Activated CD4-positive, CD25-positive, alpha-beta regulatory T cell treated with anti-CD3 and anti-CD28 coated beads, Interleukin-2, amount 50 U/mL, for 16 hours (primary cell): ENCODE data around the gene ZNF222.

Source experiments
- DNase-seq: peaks from one replicate; pipeline ENCODE4 v3.0.0-alpha.2; 2020; ENCODE audit warnings: low read depth, low spot score

ZNF222 gene

DNA sequence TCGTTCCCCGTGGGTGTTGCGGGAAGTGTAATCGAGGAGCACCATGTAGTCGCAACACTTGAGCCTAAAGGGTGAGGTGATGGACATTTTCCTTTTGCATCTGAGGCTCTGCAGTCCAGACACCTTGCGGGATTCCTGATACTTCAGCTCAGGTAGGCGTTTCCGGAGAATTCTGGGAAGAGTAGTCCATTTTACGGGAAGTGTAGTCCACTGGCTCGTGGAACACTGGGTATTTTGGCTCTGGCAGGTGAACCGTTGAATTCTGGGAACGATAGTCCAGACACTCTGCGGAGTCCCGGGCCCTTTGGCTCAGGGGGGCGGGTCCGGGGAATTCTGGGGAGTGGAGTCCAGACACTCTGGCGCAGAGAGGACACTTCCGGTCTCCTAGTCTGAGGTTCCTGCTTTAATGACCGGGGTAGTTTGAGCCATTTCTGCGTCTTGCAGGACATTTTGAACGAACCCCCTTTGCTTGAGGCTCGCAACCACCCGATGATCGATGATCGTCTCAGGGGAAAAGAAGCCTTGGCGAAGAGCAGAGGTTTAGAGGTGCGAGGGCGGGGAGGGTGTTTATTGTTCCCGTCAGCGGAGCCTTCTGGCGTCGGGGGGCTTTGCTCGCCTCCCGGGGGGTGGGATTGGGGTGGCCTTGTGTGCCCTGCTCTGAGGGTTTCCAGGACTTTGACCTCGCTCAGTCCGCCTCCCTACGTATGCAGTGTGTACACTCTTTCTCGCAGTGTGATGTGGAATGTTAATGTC lies 26.6 kb downstream of the ZNF222 start, which contains the start of gene ZNF223:
Gene ZNF223, plus strand, starts transcription at position 387 of the 753 bp plus-strand sequence. CDS start 3,141 bp downstream, outside the sequence.
- DNase-seq, result peak; percentile 24

DNA sequence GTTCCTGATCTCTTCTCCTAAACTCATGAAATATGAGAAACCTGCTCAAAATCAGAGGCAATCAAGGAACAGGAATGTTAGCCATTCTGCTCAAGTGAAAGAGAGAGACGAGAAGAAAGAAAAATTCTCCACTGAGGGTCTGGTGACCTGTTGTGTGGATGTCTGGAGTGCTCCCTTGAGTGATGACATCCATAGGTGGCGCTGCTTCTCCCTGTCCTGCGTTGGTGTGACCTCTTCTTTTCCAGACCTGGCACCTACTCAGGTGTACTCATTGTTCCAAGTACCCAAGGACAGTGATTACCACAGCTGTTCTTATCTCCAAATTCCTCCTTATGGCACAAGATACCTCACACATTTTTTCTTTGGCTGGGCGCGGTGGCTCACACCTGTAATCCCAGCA lies 30.7 kb downstream of the ZNF222 start:
- DNase-seq, result no peak

DNA sequence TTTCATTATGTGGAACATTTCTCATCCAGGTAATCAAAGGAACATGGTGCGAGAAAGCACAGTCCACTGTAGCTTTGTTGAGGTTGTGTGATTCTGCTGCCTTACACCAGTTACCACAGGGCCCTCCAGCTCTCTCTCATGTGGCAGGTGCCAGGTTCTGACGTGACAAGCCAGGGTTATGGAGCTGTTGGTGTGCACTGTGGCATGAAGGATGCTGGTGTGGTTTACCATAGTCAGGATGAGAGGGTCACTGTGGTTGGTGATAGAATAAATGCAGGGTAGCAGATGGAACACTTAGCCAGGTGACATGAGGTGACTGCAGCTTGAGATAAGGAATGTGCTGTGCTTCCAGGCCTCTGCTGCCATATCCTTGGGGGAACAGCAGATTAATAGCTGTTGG lies 34.0 kb downstream of the ZNF222 start:
- DNase-seq, result no peak

DNA sequence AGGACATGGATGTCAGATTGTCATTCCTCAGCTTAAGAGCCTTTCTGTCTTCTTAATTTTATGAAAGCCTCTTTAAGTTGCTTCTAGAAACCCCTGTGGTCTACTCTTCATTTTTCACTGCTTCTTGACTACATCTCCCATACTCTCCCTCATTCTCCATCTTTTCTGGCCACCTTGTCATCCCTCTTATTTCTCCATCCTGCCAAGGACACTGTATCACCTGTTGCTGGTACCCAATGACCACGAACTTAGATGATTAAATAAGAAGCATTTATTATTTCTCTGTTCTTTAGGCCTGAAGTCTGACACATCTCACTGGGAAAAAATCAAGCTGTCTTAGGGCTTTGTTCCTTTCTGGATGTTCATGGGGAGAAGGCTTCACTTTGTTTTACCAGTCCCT lies 35.9 kb downstream of the ZNF222 start:
- no peak for DNase-seq

DNA sequence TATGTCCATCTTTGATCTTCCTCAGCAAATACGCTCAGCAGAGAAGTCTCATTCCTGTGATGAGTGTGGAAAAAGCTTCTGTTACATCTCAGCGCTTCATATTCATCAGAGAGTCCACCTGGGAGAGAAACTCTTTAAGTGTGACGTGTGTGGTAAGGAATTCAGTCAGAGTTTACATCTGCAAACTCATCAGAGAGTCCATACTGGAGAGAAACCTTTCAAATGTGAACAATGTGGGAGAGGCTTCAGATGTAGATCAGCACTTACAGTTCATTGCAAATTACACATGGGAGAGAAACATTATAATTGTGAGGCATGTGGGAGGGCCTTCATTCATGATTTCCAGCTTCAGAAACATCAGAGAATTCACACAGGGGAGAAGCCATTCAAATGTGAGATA lies 41.1 kb downstream of the ZNF222 start:
- no peak for DNase-seq

DNA sequence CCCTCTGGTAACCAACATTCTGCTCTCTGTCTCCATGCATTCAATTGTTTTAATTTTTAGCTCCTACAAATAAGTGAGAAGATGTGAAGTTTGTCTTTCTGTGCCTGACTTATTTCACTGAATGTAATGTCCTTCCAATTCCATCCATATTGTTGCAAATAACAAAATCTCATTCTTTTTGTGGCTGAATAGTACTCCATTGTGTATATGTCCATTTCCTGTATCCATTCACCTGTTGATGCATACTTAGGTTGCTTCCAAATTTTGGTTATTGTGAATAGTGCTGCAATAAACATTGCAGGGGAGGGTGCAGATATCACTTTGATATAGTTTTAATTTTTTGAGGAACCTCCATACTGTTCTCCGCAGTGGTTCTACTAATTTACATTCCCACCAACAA lies 44.2 kb downstream of the ZNF222 start:
- no peak for DNase-seq

DNA sequence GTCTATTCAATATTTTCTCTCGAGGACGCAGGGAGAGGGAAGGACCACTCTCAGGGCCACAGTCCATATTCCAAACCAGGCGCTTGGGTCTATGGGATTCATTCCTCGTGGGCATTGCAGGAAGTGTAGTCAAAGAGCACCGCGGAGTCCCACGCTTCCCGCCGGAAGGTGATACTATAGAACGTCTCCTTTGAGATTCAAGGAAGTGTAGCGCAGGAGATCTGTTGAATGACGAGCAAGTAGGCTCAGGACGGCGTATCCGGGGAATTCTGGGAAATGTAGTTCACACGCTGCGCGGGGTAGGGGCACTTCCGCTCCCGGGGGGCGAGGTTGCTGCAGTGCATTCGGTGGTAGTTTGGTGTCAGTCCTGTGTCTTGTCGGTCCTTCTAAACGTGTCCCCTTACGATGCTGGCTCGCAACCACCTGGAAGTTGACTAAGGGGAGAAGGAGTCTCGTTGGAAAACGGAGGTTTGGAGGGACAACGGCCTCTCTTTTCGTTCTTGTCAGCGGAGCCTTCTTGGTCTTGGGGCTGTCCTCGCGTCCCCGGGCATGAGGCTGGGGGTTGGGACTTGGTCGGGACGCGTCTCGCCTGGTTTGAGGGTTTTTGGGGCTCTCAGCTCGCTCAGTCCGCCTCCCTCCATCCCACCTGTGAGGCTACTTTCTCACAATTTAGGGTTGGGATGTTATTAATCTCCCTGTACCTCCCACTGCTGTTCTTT lies 46.8 kb downstream of the ZNF222 start, which contains the start of gene ZNF284:
Gene ZNF284, plus strand, starts transcription at position 336 of the 719 bp plus-strand sequence. CDS start 4,231 bp downstream, outside the sequence.
- peak; percentile 62 for DNase-seq

DNA sequence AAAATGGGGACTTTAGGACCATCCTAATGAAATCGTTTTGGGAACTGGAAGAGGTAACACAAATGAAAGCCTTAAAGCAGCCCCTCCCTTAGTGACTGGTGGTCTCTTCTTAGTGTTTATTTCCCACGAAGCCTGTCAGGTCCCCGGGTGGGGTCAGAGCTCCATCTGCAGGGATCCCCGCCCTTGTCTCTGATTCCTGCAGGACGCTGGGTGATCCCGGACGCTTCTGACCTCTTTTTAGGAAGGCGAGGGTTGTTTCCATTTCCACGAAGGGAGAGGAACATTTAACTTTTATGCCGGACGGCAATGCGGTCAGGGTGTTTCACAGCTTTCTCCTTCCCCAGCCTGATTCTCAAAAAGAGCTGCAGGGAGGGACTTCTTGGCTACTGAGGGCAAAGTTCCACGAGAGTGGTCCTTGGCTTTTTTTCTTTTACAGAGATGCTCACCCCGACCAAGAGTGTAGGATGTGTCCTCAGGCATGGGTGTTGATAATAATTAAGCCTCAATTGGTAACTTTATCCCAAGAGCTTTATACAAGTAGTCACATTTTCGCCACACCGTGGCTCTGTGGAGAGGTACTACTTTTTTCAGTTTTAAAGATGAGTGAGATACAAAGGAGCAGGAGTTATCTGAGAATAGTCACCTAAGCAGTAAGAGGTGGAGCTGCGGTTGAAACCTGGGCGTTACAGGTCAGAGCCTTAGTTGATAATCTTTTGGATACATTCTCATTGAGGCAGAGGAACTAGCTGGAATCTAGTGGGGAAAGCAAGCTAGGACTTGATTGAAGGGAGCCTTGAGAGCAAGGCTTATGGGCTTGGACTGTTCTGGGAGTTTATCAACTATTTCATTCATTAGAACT lies 47.6 kb downstream of the ZNF222 start:
- DNase-seq, result no peak

DNA sequence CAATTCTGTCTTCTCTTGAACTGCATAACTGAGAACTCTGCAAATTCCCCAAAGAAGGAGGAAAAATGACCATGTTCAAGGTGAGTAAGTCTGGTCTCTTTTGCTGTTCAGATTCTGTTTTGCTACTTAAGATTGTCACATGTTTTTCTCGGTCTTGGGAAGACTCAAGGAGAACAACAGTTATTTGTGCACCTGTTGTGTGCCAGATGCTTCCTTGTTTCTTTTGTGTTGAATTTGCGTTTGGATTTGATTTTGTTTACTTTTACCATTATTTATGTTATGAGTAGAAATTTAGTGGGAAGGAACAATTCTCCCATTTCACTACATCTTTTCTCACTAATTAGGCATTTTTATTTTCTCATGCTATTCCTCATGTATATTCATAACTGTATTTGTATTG lies 51.1 kb downstream of the ZNF222 start:
- no peak for DNase-seq
